ENCODE results near the gene SNAP47.

The SNAP47 gene

GRCh38 chr1:227732586-227733308, 2.5 kb upstream of the SNAP47 start:
- DNase-seq, result no peak

- DNase-seq, result no peak
Observed at GRCh38 chr1:227733309-227733705, 1.9 kb upstream of the SNAP47 start.

- DNase-seq, result no peak
Observed at GRCh38 chr1:227733751-227734545, 1.3 kb upstream of the SNAP47 start.

DNA sequence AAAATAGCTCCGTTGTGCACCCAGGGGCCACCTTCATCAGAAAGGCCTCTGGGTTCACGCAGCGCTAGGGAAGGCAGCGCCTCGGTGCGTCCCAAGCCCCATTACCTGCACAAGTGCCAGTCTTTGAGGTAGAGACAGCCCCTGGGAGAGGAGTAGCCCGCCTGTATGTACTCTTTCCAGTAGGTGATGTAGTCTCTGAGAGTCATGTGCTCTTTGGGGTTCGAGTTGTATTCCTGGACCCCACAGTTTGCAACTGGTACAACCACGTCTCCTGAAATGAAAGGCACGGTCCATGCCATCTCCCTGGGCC, 734 bp upstream of the SNAP47 start:
- peak; percentile 43 for DNase-seq

GRCh38 chr1:227735539-227736285, 477 bp downstream of the SNAP47 start:
- DNase-seq, result no peak

GRCh38 chr1:227736814-227737432, 1.7 kb downstream of the SNAP47 start:
- no peak for DNase-seq

DNA sequence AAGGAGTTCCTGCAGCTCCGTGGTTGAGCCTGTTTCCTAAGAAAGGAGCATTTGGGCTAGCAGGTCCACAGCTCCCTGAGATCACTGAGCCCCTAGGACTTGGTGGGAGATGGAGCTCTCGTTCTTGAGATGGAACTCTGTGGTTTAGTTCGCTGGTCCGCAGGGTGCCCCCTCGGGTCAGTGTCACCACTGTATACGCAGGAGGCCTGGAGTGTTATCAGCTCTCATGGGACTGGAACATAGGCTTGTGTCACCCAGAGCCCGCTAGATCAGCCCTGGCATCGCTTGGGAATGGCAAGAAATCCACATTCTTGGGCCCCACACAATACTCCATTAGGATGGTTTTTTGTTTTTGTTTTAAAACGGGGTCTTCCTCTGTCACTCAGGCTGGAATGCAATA, 3.6 kb downstream of the SNAP47 start:
- DNase-seq, result no peak

DNA sequence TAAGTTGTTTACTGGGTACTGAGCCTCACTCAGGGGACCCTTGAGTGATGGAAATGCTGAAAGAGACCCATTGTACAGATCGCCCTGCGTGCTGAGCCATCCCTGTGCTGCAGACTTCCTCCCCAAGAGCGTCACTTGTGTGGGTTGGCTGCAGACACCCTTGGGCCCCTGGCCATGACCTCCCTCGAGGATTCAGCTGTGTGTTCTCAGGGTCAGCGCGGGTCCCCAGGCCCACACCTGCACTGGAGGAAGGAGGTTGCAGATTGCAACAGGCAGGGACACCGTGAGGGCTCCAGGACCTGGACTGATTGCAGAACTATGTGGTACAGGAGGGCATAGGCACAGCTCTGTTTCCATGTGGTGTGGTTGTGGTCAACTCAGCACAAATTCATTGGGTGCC, 4.4 kb downstream of the SNAP47 start:
- no peak for DNase-seq

DNA sequence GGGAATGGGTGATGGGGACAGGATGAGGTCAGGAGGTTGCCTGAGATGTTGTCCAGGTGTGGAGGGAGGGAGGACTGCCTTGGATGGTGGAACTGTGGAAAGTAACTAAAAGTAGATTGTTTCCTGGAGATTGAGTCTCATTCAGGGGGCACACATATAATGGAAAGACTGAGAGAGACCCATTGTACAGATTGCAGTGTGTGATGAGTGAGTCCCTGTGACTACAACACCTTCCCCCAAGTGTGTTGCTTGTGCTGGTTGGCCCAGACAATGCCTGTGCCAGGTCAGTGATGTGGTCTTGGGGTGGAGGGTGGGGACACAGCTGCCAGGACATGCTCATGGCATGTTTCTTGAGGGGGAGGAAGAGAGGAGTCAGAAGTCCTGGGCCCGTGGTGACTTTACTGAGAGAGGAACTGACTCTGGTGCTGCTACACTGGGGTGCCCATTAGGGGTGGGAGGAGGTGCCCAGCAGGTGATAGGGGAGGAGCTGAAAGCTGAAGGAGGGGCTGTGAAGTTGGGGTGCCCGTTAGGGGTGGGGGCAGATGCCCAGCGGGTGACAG, 5.2 kb downstream of the SNAP47 start:
- no peak for DNase-seq

GRCh38 chr1:227741166-227741870, 6.1 kb downstream of the SNAP47 start:
- no peak for DNase-seq

GRCh38 chr1:227742738-227743715, 7.8 kb downstream of the SNAP47 start:
- DNase-seq, result no peak

- no peak for DNase-seq
Observed at GRCh38 chr1:227744668-227745067, 9.4 kb downstream of the SNAP47 start.

DNA sequence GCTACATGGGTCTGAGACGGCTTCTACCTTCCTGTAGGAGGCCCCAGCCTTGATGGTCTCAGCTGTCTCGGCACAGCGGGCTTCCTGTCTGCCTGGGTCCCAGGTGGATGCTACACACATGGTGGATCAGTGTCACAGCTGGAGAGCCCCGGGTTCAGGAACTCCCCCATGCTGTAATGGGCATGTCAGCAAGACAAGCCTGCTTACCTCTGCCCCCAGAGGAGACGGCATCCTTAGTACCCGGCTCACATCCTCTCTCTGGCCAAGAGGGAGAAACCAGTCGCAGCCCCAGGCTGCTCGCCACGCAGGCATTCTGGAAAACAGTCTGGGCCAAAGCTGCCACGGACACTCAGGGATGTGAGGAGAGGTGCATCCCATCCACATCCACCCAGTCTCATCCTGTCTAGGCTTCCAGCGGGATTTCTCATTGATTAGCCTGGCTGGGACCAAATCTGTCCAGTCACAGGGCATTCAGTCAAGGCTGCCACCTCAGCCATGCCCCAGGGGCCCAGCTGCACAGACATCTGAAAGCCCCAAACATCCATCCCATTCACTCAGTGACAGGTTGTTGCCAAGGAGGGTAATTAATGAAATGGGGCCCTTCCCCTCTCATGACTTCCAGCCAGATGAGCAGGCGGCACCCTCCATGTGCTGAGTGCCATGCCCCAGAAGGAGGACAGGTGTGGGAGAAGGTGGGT, 10.5 kb downstream of the SNAP47 start:
- peak; percentile 20 for DNase-seq

- no peak for DNase-seq
Observed at GRCh38 chr1:227746676-227747075, 11.4 kb downstream of the SNAP47 start.

- DNase-seq, result no peak
Observed at GRCh38 chr1:227747382-227747781, 12.1 kb downstream of the SNAP47 start.

GRCh38 chr1:227747948-227748495, 12.8 kb downstream of the SNAP47 start:
- DNase-seq, result no peak

GRCh38 chr1:227748496-227749182, 13.4 kb downstream of the SNAP47 start:
- DNase-seq, result no peak

DNA sequence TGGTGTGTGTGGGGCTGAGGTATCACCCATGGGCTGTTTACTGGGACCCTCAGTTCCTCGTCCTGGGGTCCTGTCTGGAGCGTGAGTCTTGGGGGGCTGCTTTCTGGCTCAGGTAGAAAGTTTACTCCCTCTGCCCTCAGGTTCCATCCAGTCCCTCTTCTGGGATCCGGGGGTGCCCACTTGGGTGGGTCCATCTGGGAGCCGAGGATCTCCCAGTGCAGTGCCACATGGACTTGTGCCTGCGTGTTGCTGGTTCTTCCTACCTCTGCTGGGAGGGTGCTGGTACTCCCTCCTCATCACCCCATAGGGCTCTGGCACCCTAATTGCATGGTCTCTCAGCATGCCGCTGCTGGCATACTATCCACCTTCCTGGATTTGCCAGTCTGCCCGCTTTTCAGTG, 14.0 kb downstream of the SNAP47 start:
- DNase-seq, result no peak

DNA sequence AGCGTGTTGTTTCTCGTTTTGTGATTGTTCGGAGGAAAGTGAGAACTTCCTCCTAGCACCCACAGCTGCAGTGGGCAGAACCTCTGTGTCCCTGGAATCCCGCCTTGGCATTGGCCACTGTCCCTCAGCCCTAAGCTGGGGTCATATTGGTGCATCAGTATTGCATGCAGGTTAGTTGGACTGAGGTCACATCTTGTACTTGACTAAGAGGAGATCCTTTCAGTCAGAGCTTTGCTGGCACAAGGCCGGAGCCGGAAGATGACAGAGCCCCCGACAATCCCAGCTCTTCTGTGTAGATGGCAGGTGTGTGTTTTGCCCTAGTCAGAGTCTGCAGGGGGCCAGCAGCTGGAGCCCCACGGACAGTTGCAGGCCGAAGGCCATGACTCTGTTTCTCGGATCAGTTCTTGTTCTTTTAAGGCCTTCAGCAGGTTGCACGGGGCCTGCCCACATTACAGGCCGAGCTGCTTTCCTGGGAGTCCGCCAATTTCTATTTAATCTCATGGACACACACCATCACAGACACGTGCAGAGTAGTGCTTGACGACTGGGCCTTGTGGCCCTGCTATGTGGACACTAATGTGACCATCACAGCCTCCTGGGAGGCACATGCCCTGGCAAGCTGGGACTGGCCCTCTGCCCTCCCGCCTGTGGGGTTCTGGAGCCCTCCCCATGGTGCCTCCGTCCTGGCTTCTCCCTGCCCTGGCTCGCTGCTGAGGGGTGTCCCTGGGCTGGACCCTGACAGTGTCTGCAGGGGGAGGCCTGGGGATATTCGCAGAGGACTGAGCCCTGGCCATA, 14.9 kb downstream of the SNAP47 start:
- no peak for DNase-seq

Data from eye (tissue), 1 donor.